ENCODE data around the gene RAD54L2. TPM values are rescaled to one million over a fixed set of nuclear protein-coding genes. Genes with fewer than 3 reads are reported as not detected.

Gene RAD54L2
- total and polyA plus RNA-seq, 2 donors (not counting 3 experiments of a cell fraction or from before 2014, with no cell fraction given) = 7.6 to 31.1 TPM

GRCh38 chr3:51498876-51499738 lies 39.4 kb upstream of the RAD54L2 start:
- ChIA-PET POLR2A (interaction anchor here (0.5 to 1.9 kb wide), 8 partner anchors 11 to 173 kb away, joined by 3 to 9 read pairs (median 4); partner anchors contain the start of genes MANF and RBM15B), CTCF (interaction anchor here (0.6 to 7.9 kb wide), 16 partner anchors 11 to 931 kb away, joined by 3 to 230 read pairs (median 4); partner anchors contain the start of genes C3orf18 and RAD54L2)
- dilution Hi-C loops (cut with MboI; ENCODE audit: extremely low pct_ligation_motif_present, low sequenced_read_pairs) (no loop called here), intact Hi-C loops (cut with micrococcal nuclease) (loop anchor here (1.0 kb wide), 2 partner anchors 108 to 159 kb away; partner anchors contain the start of gene RBM15B)
- Histone ChIP-seq H4K20me1 (replicated peaks; ENCODE audit: control insufficient read depth, extremely low read depth, insufficient read depth, low read length) (no peaks in the 10 kb centered on the region), H3K27me3 (ENCODE audit: control insufficient read depth in 2 of 2, insufficient read depth in 2 of 2, low read length in 2 of 2) (no peaks in the 10 kb centered on the region), H3K9me3 (replicated peaks; ENCODE audit: control insufficient read depth, insufficient read depth, low read length) (no peaks in the 10 kb centered on the region), H3K4me1 (ENCODE audit: control insufficient read depth, extremely low read depth, insufficient read depth, low read length) (peaks cover 8% of the 10 kb centered on the region), H3K79me2 (ENCODE audit: control insufficient read depth, insufficient read depth, low read length) (peaks cover 31% of the 10 kb centered on the region), H3K9me1 (replicated peaks; ENCODE audit: control insufficient read depth, extremely low read depth, insufficient read depth, low read length) (no peaks in the 10 kb centered on the region), H3K36me3 (ENCODE audit: control insufficient read depth in 2 of 2, extremely low read depth in 1 of 2, insufficient read depth in 2 of 2, low read length in 2 of 2) (peaks cover 0 to 2% of the 10 kb centered on the region in 2 experiments), H3K9ac (replicated peaks; ENCODE audit: extremely low read depth, insufficient read depth, low read length) (peak overlapping the region; percentile 76), H3K4me3 (replicated peaks in 1 of 3; ENCODE audit: insufficient read depth in 1 of 3, low read depth in 1 of 3, low read length in 3 of 3) (peak overlapping the region; percentile 66 to 97 (median 94)), H3K27ac (ENCODE audit: insufficient read depth, low read depth, low read length) (peak overlapping the region; percentile 63), H3K4me2 (ENCODE audit: insufficient read depth, low read length) (peak overlapping the region; percentile 99), H2AFZ (ENCODE audit: low read depth, low read length) (peak overlapping the region; percentile 6)
- DNase-seq (ENCODE audit: low read depth, low spot score) (peak; percentile 96), FAIRE-seq (no peak)
- TF ChIP-seq MYC (IDR thresholded peaks at IDR 0.05; ENCODE audit: low read depth, low read length) (no peak), POLR2A (IDR thresholded peaks at IDR 0.05; ENCODE audit: low read depth, low read length) (peak; percentile 4), POLR2AphosphoS5 (IDR thresholded peaks at IDR 0.05; ENCODE audit: insufficient read depth, low read depth, low read length) (peak; percentile 80), CTCF (IDR thresholded peaks at IDR 0.05; ENCODE audit: extremely low read depth in 1 of 2, insufficient read depth in 1 of 2, low read depth in 1 of 2, low read length in 2 of 2) (no peak), GATA2 (IDR thresholded peaks at IDR 0.05; ENCODE audit: insufficient read depth, insufficient read length, low read depth, low read length) (no peak)
- TF ChIP-seq, protein P1, sequence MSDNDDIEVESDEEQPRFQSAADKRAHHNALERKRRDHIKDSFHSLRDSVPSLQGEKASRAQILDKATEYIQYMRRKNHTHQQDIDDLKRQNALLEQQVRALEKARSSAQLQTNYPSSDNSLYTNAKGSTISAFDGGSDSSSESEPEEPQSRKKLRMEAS (IDR thresholded peaks at IDR 0.05; ENCODE audit: insufficient read depth, insufficient read length) = peak; percentile 38
- BruUV-seq (replicated peaks) = TSS peak; percentile 26
